Body of pancreas (tissue), 4 donors: ENCODE results near the gene HECW1. TPM values are rescaled to one million over a fixed set of nuclear protein-coding genes. Genes with fewer than 3 reads are reported as not detected.
A peak's percentile ranks its signal among the peaks of the same experiment; 100 is the strongest.

Experiments used
- ATAC-seq: fragments of 150-250 bp; one replicate; pipeline ENCODE4 v1.9.1; 2016
- DNase-seq, 4 donors: peaks; one replicate each; pipeline ENCODE4 v3.0.0-alpha.2; 2019
- H3K27ac ChIP-seq, 4 donors: fragments of 200-600 bp; sonication (generic); 1 replicate in 3 of 4; 2 replicates in 1 of 4; pipeline versions ENCODE4 v1.5.1 to v1.6.1; 2016 to 2019; ENCODE audit warnings: mild to moderate bottlenecking in 1 of 4, mixed read lengths in 1 of 4, moderate library complexity in 1 of 4
- H3K27me3 ChIP-seq, 2 donors: fragments of 200-600 bp; sonication (generic); one replicate each; pipeline ENCODE4 v1.6.0; 2016; ENCODE audit warnings: mild to moderate bottlenecking in 1 of 2
- H3K36me3 ChIP-seq, 2 donors: fragments of 200-600 bp; sonication (generic); replicated peaks in 1 of 2; 2 replicates each; pipeline ENCODE4 v1.5.1; 2016; ENCODE audit warnings: low read depth in 2 of 2; ENCODE audit not compliant: insufficient read depth in 1 of 2
- H3K4me1 ChIP-seq: fragments of 200-600 bp; sonication (generic); one replicate; pipeline ENCODE4 v1.6.0; 2016
- H3K4me3 ChIP-seq, 2 donors: fragments of 200-600 bp; sonication (generic); 1 replicate in 1 of 2; 2 replicates in 1 of 2; pipeline ENCODE4 v1.5.1; 2016 to 2019
- H3K9me3 ChIP-seq, 3 donors: fragments of 200-600 bp; sonication (generic); 1 replicate in 2 of 3; 2 replicates in 1 of 3; pipeline ENCODE4 v1.5.1; 2016
- POLR2A ChIP-seq, 3 donors: fragments of 450-650 bp; IDR thresholded peaks; one replicate each; pipeline ENCODE4 v1.6.1; 2016; ENCODE audit warnings: antibody characterized with exemption in 3 of 3, mild to moderate bottlenecking in 2 of 3
- WGBS, 2 donors: methylation state at CpG; one replicate each; pipeline ENCODE4 v1.1.5; 2017; 5-methylcytosine and 5-hydroxymethylcytosine counted together
- intact Hi-C: fragments of 100-400 bp; cut with DNase I; formaldehyde crosslinking; loops from one replicate; pipeline ENCODE4 v1.15.1; 2023
- total RNA-seq, 2 donors: library from RNA; depleted of rRNA; stranded (reverse); fragments of >200 nt; gene quantifications; one replicate each; pipeline ENCODE4 v1.1.0, GENCODE V29; 2016
- TF ChIP-seq, protein P1 (sequence below), 7 experiments: fragments of 450-650 bp in 4 of 7; fragments of 200-600 bp in 3 of 7; sonication (generic) in 3 of 7; IDR thresholded peaks; one replicate each; pipeline ENCODE4 v1.5.1; 2016 to 2019; ENCODE audit warnings: antibody characterized with exemption in 7 of 7

The HECW1 gene
- total RNA-seq, 2 donors from 2014 or later = under 0.01 TPM; not detected in 1

DNA sequence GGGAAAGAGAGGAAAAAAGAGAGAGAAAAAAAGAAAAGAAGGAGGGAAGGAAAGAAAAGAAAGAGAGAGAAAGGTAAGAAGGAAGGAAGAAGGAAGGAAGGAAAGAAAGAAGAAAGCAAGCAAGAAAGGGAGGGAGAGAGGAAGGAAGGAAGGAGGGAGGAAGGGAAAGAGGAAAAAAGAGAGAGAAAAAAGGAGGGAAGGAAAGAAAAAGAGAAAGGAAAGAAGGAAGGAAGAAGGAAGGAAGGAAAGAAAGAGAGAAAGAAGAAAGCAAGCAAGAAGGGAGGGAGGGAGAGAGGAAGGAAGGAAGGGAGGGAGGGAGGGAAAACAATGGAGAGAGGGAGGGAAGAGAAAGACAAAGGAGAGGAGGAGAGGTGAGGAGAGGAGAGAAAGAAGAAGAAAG is 135.3 kb downstream of the HECW1 start:
- no peaks in the 10 kb centered on the region for H3K9me3 ChIP-seq
- H3K27ac ChIP-seq = no peak overlapping the region
- ATAC-seq (no peak), DNase-seq (no peak)
- TF ChIP-seq POLR2A (IDR thresholded peaks at IDR 0.05) = no peak
- TF ChIP-seq, protein P1, sequence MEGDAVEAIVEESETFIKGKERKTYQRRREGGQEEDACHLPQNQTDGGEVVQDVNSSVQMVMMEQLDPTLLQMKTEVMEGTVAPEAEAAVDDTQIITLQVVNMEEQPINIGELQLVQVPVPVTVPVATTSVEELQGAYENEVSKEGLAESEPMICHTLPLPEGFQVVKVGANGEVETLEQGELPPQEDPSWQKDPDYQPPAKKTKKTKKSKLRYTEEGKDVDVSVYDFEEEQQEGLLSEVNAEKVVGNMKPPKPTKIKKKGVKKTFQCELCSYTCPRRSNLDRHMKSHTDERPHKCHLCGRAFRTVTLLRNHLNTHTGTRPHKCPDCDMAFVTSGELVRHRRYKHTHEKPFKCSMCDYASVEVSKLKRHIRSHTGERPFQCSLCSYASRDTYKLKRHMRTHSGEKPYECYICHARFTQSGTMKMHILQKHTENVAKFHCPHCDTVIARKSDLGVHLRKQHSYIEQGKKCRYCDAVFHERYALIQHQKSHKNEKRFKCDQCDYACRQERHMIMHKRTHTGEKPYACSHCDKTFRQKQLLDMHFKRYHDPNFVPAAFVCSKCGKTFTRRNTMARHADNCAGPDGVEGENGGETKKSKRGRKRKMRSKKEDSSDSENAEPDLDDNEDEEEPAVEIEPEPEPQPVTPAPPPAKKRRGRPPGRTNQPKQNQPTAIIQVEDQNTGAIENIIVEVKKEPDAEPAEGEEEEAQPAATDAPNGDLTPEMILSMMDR (IDR thresholded peaks at IDR 0.05) = no peak
- H3K27me3 ChIP-seq = no peaks in the 10 kb centered on the region
- H3K36me3 ChIP-seq = no peaks in the 10 kb centered on the region
- H3K4me3 ChIP-seq = no peak overlapping the region
- intact Hi-C loops = no loop called here
- no peaks in the 10 kb centered on the region for H3K4me1 ChIP-seq

DNA sequence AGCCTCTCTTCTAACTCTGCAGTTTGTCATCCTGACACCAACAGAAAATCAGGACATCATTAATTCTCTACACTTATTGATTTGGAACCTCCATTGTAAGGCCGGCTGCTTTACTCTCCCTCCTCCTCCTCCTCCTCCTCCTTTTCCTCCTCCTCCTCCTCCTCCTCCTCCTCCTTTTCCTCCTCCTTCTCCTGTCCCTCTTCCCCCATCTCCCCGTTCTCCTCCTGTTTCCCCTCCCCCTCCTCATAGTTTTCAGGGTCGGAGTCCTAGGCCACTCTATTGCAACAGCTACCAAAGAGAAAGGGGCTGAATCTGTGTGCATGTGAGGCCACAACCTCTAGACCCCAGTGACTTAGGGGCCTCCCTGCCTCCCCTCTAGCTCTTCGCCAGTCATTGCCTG is 136.1 kb downstream of the HECW1 start:
- no peaks in the 10 kb centered on the region for H3K36me3 ChIP-seq
- H3K9me3 ChIP-seq = no peaks in the 10 kb centered on the region
- no peaks in the 10 kb centered on the region for H3K27me3 ChIP-seq
- ATAC-seq = no peak
- H3K4me1 ChIP-seq = no peaks in the 10 kb centered on the region
- WGBS, 2 donors = 49 to 50% methylated on average over 3 to 4 of the region's 4 CpGs
- TF ChIP-seq, protein P1 (IDR thresholded peaks at IDR 0.05) = no peak
- TF ChIP-seq POLR2A (IDR thresholded peaks at IDR 0.05) = no peak
- no peak for DNase-seq
- intact Hi-C loops = no loop called here
- no peak overlapping the region for H3K27ac ChIP-seq
- no peak overlapping the region for H3K4me3 ChIP-seq

DNA sequence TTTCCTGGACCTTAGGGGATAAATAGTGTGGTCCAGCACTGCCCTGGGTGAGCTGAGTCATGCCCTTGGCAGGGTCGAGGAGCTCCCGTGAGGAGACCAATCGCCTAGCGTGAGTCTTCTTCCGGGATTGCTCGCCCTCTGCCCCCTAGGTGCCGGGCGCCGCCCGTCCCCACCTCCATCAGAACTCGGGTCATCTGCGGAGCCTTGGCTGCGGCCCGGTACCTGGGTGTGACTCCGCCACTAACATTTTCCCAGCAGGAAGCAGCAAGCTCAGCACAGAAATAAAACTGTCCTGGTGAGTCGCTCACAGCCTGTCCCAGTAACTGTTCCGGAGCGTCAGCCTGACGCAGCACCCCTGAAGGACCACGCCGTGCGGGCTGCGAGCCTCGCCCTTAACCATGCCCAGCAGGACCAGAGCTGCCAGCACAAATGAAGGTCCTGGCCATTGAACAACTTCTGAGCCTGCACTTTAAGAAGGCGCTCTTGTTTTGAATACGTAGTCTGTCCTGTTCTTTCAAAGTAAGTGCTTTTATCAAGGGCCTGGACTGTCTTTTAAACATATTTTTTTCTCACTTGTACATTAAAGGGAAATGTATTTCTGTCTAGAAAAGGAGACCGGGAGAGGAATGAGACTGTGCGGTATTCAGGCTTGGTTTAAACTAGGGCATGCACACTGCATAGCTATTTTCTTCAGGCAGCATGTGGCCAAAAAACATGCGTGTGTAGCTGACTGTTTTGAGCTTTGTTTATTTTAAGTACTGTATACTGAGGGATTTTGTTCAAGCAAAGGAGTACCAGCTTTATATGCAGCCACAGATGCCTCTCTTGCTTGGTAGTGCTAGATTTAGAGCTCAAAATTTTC is 136.7 kb downstream of the HECW1 start:
- intact Hi-C loops = no loop called here
- H3K27me3 ChIP-seq = no peaks in the 10 kb centered on the region
- no peaks in the 10 kb centered on the region for H3K9me3 ChIP-seq
- H3K4me1 ChIP-seq = no peaks in the 10 kb centered on the region
- ATAC-seq (no peak), DNase-seq (peak in 1 of 4 donors; percentile 2)
- H3K36me3 ChIP-seq = no peaks in the 10 kb centered on the region
- no peak overlapping the region for H3K4me3 ChIP-seq
- H3K27ac ChIP-seq = no peak overlapping the region
- WGBS, 2 donors = 70 to 78% methylated on average over 14 to 29 of the region's 29 CpGs
- TF ChIP-seq, protein P1 (IDR thresholded peaks at IDR 0.05) = no peak
- TF ChIP-seq POLR2A (IDR thresholded peaks at IDR 0.05) = no peak

DNA sequence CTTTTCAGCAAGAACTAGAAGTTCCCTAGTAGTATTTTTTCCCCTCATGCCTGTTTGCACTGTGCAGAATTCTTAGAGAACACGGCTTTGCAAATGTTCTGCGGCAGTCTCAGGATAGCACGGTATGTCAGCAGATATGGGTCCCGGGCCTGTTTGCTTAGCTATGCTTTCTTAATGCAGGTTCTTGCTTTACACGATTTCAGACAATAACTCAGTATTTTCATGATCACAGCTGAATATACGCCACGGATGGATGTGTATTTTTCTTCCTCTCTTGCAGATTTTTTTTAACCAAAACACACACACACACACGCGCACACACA is 137.3 kb downstream of the HECW1 start:
- TF ChIP-seq POLR2A (IDR thresholded peaks at IDR 0.05) = no peak
- TF ChIP-seq, protein P1 (IDR thresholded peaks at IDR 0.05) = no peak
- H3K4me3 ChIP-seq = no peak overlapping the region
- no peaks in the 10 kb centered on the region for H3K4me1 ChIP-seq
- WGBS, 2 donors = 55 to 61% methylated on average over 9 of the region's 9 CpGs
- DNase-seq (no peak), ATAC-seq (no peak)
- intact Hi-C loops = no loop called here
- H3K36me3 ChIP-seq = no peaks in the 10 kb centered on the region
- H3K27me3 ChIP-seq = no peaks in the 10 kb centered on the region
- H3K9me3 ChIP-seq = no peaks in the 10 kb centered on the region
- no peak overlapping the region for H3K27ac ChIP-seq
